H1 (cell line): ENCODE measurements around the gene SBK2. TPM values are rescaled to one million over a fixed set of nuclear protein-coding genes. Genes with fewer than 3 reads are reported as not detected.
A peak's percentile ranks its signal among the peaks of the same experiment; 100 is the strongest.

ENCODE experiments used
- ASH2L ChIP-seq: fragments of 200-600, 300-600 bp; sonication (generic); IDR thresholded peaks from one replicate; pipeline ENCODE4 v1.7.1; 2017; ENCODE audit warnings: low read length
- BACH1 ChIP-seq: IDR thresholded peaks from 2 replicates; pipeline ENCODE4 v1.6.1; 2012; ENCODE audit warnings: low read length, improper control_type of control experiment
- CBX8 ChIP-seq: fragments of 300-800, 300-1000 bp; sonication (generic); IDR thresholded peaks from 2 replicates; pipeline ENCODE4 v1.7.1; 2016; ENCODE audit warnings: low read depth, low read length, borderline replicate concordance
- CEBPB ChIP-seq: IDR thresholded peaks from 2 replicates; pipeline ENCODE4 v1.6.1; 2012; ENCODE audit warnings: low read depth, low read length
- GABPA ChIP-seq: IDR thresholded peaks from 2 replicates; pipeline ENCODE4 v1.6.1; 2011; ENCODE audit warnings: mild to moderate bottlenecking, low read length, moderate library complexity, borderline replicate concordance; ENCODE audit not compliant: insufficient read depth
- SP1 ChIP-seq: IDR thresholded peaks from 2 replicates; pipeline ENCODE4 v1.6.1; 2011; ENCODE audit warnings: low read depth, low read length
- TEAD4 ChIP-seq: IDR thresholded peaks from 2 replicates; pipeline ENCODE4 v1.6.1; 2012; ENCODE audit warnings: low read depth, low read length, inconsistent platforms, mixed read lengths
- polyA plus RNA-seq, 7 experiments: library from polyadenylated mRNA; depleted of rRNA in 3 of 7; stranded (reverse) in 5 of 7; unstranded in 2 of 7; fragments of >200 nt in 5 of 7; fragments of 200-250 nt in 2 of 7; gene quantifications; 1 replicate in 5 of 7; 2 replicates in 1 of 7; 4 replicates in 1 of 7; pipeline versions ENCODE4 v1.2.1 to v1.2.3, GENCODE V29; 2011 to 2013; ENCODE audit warnings: missing spikeins in 2 of 7, mixed read lengths in 2 of 7
- total RNA-seq: library from RNA; stranded (reverse); fragmentation: NEBNext Ultra II Directional; extraction: Animal tissue kit (Norgen Biotek cat#: 25700); gene quantifications from 2 replicates; pipeline ENCODE4 v1.2.1, GENCODE V29; 2021
- TF ChIP-seq, protein P1 (sequence below): IDR thresholded peaks from 2 replicates; pipeline ENCODE4 v1.6.1; 2012; ENCODE audit warnings: inconsistent platforms
- TF ChIP-seq, protein P2 (sequence below): fragments of 300-600 bp; sonication (generic); IDR thresholded peaks from 2 replicates; pipeline ENCODE4 v1.7.1; 2012; ENCODE audit warnings: low read length, moderate library complexity, mild to moderate bottlenecking, inconsistent platforms; ENCODE audit not compliant: insufficient replicate concordance

SBK2 gene
- total and polyA plus RNA-seq, 2 of the 8 experiments (the other 6 are each of a cell fraction or from before 2014, with no cell fraction given): 3.2 to 4.1 TPM

DNA sequence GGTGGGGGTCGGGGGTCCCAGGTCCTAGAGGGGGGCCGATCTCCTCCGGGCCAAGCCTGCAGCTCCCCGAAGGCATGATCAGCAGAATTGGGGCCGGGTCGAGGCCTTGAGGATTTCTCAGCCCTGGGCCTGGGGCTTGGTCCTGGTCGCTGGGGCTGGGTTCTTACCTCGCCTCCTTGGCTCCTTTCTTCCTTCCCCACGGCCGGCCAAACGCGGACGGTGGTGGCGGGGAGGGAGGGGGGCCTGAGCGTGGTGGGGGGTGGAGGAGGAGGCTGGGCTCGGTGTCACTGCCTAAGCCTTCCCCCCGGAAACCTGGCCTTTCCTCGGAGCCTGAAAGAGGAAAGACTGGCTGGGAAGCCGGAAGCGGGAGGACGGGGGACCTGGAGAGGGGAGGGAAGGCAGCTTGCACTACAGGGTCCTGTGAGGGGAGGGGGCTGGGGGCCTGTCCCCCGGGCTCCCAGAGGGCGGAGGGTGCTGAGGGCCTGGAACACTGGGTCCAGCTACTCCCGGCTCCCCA is 43.8 kb upstream of the SBK2 start, which contains the start of gene ZNF579 (continued):
- no peak for TF ChIP-seq ASH2L
- TF ChIP-seq, protein P1, sequence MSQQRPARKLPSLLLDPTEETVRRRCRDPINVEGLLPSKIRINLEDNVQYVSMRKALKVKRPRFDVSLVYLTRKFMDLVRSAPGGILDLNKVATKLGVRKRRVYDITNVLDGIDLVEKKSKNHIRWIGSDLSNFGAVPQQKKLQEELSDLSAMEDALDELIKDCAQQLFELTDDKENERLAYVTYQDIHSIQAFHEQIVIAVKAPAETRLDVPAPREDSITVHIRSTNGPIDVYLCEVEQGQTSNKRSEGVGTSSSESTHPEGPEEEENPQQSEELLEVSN: no peak
- 0 out of 2 replicates have a peak, but pooled peaks have one; percentile 36 for TF ChIP-seq SP1
- no peak for TF ChIP-seq CEBPB
- no peak for TF ChIP-seq BACH1
- TF ChIP-seq, protein P2, sequence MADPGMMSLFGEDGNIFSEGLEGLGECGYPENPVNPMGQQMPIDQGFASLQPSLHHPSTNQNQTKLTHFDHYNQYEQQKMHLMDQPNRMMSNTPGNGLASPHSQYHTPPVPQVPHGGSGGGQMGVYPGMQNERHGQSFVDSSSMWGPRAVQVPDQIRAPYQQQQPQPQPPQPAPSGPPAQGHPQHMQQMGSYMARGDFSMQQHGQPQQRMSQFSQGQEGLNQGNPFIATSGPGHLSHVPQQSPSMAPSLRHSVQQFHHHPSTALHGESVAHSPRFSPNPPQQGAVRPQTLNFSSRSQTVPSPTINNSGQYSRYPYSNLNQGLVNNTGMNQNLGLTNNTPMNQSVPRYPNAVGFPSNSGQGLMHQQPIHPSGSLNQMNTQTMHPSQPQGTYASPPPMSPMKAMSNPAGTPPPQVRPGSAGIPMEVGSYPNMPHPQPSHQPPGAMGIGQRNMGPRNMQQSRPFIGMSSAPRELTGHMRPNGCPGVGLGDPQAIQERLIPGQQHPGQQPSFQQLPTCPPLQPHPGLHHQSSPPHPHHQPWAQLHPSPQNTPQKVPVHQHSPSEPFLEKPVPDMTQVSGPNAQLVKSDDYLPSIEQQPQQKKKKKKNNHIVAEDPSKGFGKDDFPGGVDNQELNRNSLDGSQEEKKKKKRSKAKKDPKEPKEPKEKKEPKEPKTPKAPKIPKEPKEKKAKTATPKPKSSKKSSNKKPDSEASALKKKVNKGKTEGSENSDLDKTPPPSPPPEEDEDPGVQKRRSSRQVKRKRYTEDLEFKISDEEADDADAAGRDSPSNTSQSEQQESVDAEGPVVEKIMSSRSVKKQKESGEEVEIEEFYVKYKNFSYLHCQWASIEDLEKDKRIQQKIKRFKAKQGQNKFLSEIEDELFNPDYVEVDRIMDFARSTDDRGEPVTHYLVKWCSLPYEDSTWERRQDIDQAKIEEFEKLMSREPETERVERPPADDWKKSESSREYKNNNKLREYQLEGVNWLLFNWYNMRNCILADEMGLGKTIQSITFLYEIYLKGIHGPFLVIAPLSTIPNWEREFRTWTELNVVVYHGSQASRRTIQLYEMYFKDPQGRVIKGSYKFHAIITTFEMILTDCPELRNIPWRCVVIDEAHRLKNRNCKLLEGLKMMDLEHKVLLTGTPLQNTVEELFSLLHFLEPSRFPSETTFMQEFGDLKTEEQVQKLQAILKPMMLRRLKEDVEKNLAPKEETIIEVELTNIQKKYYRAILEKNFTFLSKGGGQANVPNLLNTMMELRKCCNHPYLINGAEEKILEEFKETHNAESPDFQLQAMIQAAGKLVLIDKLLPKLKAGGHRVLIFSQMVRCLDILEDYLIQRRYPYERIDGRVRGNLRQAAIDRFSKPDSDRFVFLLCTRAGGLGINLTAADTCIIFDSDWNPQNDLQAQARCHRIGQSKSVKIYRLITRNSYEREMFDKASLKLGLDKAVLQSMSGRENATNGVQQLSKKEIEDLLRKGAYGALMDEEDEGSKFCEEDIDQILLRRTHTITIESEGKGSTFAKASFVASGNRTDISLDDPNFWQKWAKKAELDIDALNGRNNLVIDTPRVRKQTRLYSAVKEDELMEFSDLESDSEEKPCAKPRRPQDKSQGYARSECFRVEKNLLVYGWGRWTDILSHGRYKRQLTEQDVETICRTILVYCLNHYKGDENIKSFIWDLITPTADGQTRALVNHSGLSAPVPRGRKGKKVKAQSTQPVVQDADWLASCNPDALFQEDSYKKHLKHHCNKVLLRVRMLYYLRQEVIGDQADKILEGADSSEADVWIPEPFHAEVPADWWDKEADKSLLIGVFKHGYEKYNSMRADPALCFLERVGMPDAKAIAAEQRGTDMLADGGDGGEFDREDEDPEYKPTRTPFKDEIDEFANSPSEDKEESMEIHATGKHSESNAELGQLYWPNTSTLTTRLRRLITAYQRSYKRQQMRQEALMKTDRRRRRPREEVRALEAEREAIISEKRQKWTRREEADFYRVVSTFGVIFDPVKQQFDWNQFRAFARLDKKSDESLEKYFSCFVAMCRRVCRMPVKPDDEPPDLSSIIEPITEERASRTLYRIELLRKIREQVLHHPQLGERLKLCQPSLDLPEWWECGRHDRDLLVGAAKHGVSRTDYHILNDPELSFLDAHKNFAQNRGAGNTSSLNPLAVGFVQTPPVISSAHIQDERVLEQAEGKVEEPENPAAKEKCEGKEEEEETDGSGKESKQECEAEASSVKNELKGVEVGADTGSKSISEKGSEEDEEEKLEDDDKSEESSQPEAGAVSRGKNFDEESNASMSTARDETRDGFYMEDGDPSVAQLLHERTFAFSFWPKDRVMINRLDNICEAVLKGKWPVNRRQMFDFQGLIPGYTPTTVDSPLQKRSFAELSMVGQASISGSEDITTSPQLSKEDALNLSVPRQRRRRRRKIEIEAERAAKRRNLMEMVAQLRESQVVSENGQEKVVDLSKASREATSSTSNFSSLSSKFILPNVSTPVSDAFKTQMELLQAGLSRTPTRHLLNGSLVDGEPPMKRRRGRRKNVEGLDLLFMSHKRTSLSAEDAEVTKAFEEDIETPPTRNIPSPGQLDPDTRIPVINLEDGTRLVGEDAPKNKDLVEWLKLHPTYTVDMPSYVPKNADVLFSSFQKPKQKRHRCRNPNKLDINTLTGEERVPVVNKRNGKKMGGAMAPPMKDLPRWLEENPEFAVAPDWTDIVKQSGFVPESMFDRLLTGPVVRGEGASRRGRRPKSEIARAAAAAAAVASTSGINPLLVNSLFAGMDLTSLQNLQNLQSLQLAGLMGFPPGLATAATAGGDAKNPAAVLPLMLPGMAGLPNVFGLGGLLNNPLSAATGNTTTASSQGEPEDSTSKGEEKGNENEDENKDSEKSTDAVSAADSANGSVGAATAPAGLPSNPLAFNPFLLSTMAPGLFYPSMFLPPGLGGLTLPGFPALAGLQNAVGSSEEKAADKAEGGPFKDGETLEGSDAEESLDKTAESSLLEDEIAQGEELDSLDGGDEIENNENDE: no peak
- peak; percentile 97 for TF ChIP-seq GABPA
- TF ChIP-seq TEAD4: peak; percentile 33; the same call in 1 of the 2 replicates
- TF ChIP-seq CBX8: no peak
